ENCODE measurements around the gene ZNF423.

Gene ZNF423

GRCh38 chr16:49622421-49623402 lies 233.2 kb downstream of the ZNF423 start:
- DNase-seq (ENCODE audit: low spot score), result no peak

- no peak for DNase-seq (ENCODE audit: low spot score)
Measured at GRCh38 chr16:49622084-49622390, 233.9 kb downstream of the ZNF423 start.

- no peak for DNase-seq (ENCODE audit: low spot score)
Measured at GRCh38 chr16:49621241-49622083, 234.4 kb downstream of the ZNF423 start.

GRCh38 chr16:49620869-49621240 lies 235.1 kb downstream of the ZNF423 start:
- DNase-seq (ENCODE audit: low spot score), result no peak

GRCh38 chr16:49620158-49620868 lies 235.6 kb downstream of the ZNF423 start:
- peak; percentile 89 for DNase-seq (ENCODE audit: low spot score)

GRCh38 chr16:49619811-49620157 lies 236.1 kb downstream of the ZNF423 start:
- DNase-seq (ENCODE audit: low spot score), result no peak

GRCh38 chr16:49618955-49619354 lies 237.0 kb downstream of the ZNF423 start:
- no peak for DNase-seq (ENCODE audit: low spot score)

GRCh38 chr16:49617710-49618330 lies 238.1 kb downstream of the ZNF423 start:
- no peak for DNase-seq (ENCODE audit: low spot score)

- DNase-seq (ENCODE audit: low spot score), result no peak
Measured at GRCh38 chr16:49617016-49617629, 238.8 kb downstream of the ZNF423 start.

- DNase-seq (ENCODE audit: low spot score), result no peak
Measured at GRCh38 chr16:49615576-49615975, 240.3 kb downstream of the ZNF423 start.

GRCh38 chr16:49610983-49611382 lies 244.9 kb downstream of the ZNF423 start:
- DNase-seq (ENCODE audit: low spot score), result no peak

- DNase-seq (ENCODE audit: low spot score), result peak; percentile 66
Measured at GRCh38 chr16:49608779-49609178, 247.1 kb downstream of the ZNF423 start.

GRCh38 chr16:49608098-49608497 lies 247.8 kb downstream of the ZNF423 start:
- DNase-seq (ENCODE audit: low spot score), result no peak

- DNase-seq (ENCODE audit: low spot score), result no peak
Measured at GRCh38 chr16:49605536-49606254, 250.2 kb downstream of the ZNF423 start.

GRCh38 chr16:49604602-49605001 lies 251.3 kb downstream of the ZNF423 start:
- DNase-seq (ENCODE audit: low spot score), result no peak

GRCh38 chr16:49603956-49604355 lies 252.0 kb downstream of the ZNF423 start:
- DNase-seq (ENCODE audit: low spot score), result no peak

GRCh38 chr16:49602976-49603310 lies 253.0 kb downstream of the ZNF423 start:
- no peak for DNase-seq (ENCODE audit: low spot score)

- DNase-seq (ENCODE audit: low spot score), result no peak
Measured at GRCh38 chr16:49602201-49602975, 253.5 kb downstream of the ZNF423 start.

- no peak for DNase-seq (ENCODE audit: low spot score)
Measured at GRCh38 chr16:49601576-49601975, 254.3 kb downstream of the ZNF423 start.

GRCh38 chr16:49600976-49601375 lies 254.9 kb downstream of the ZNF423 start:
- DNase-seq (ENCODE audit: low spot score), result no peak
